ENCODE data around the gene HSDL1. TPM values are rescaled to one million over a fixed set of nuclear protein-coding genes. Genes with fewer than 3 reads are reported as not detected.

HSDL1 gene
- total and polyA plus RNA-seq, 10 of the 15 experiments (the other 5 are each of a cell fraction or from before 2014, with no cell fraction given), result 2.0 to 13.4 (median 5.6) TPM

DNA sequence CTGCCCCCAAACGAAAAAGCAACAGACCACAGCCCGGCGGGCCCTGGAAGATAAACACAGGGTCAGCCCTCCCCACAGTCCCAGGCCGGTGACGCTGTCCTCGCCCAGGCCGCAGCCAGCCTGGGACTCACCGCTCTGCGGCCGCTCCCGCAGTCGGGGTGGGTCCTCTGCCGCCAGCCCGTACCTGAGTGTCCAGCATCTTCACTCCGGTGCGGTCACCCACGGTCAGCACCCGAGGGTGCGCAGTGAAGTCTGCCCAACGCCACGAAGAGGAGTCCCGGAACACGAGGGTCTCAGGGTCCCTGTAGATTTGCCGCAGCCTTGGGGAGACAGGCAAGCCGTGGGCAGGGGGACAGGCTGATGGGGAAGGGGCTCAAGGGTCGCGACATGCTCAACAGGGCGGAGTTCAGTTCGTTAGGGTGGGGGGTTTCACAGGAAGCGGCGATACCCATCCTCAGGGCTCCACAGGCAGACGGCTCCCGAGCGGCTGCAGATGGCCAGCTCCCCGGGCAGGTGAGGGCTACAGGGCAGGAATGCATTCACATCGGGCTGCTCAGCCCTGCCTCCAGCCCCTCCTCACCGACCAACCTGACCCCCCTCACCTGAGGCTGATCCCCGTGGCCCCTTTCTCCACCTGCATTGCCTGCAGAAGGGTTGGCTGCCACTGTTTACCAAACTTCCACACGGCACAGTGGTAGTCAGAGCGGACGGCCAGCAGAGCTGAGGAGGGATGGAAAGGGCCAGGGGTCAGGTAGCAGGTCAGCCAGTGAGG lies 36.4 kb upstream of the HSDL1 start:
- ATAC-seq (no peak), FAIRE-seq (no peak), DNase-seq (ENCODE audit: low read depth, low spot score) (no peak)
- H3K27me3 ChIP-seq (replicated peaks in 1 of 2; ENCODE audit: control insufficient read depth in 2 of 2, insufficient read depth in 2 of 2, low read length in 1 of 2), result no peaks in the 10 kb centered on the region
- no peaks in the 10 kb centered on the region for H4K20me1 ChIP-seq (ENCODE audit: control insufficient read depth, insufficient read depth)
- peaks cover 12% of the 10 kb centered on the region for H3K79me2 ChIP-seq (ENCODE audit: control insufficient read depth, insufficient read depth, low read length)
- no peak overlapping the region for H2AFZ ChIP-seq (ENCODE audit: control insufficient read depth, low read depth, low read length)
- intact Hi-C loops (cut with micrococcal nuclease; ENCODE audit: unreplicated experiment) (no loop called here), in situ Hi-C loops (cut with MboI) (loop anchor here (5.0 kb wide), 1 partner anchor 224 kb away; no protein-coding TSS in a partner anchor)
- ChIA-PET POLR2A (no interaction called here), RAD21 (ENCODE audit: unreplicated experiment) (no interaction called here), CTCF (interaction anchor here (1.5 kb wide), 1 partner anchor 92 kb away, joined by 3 read pairs; no protein-coding TSS in a partner anchor), SMC1A (ENCODE audit: uncharacterized antibody, unreplicated experiment) (no interaction called here)
- H3K4me1 ChIP-seq (ENCODE audit: control insufficient read depth, insufficient read depth, low read length), result 0 out of 2 replicates have a peak, but pooled peaks cover 1% of the 10 kb centered on the region
- no peak overlapping the region for H3K27ac ChIP-seq (ENCODE audit: control insufficient read depth, insufficient read depth)
- WGBS (ENCODE audit: insufficient coverage, insufficient replicate concordance, low lambda C conversion rate, missing lambda C conversion rate), result 95% methylated on average over 41 of the region's 41 CpGs
- BruUV-seq (replicated peaks), result no TSS peak
- peaks cover 5 to 23% of the 10 kb centered on the region in 2 experiments; a peak in 3 of 4 replicates for H3K36me3 ChIP-seq (ENCODE audit: control insufficient read depth in 2 of 2, insufficient read depth in 2 of 2, low read length in 1 of 2)
- no peak overlapping the region for H3K4me2 ChIP-seq (ENCODE audit: control insufficient read depth, insufficient read depth)
- no peaks in the 10 kb centered on the region for H3K9me3 ChIP-seq (replicated peaks; ENCODE audit: control insufficient read depth, insufficient read depth, low read length)
- H3K9ac ChIP-seq (ENCODE audit: control insufficient read depth, insufficient read depth, low read length), result no peak overlapping the region
- no peak overlapping the region for H3K4me3 ChIP-seq
- TF ChIP-seq EP300 (IDR thresholded peaks at IDR 0.05; ENCODE audit: borderline replicate concordance in 1 of 2, control insufficient read depth in 1 of 2, low read depth in 2 of 2, low read length in 2 of 2), result no peak
- TF ChIP-seq RAD51 (IDR thresholded peaks at IDR 0.05), result no peak
- TF ChIP-seq RFX5 (IDR thresholded peaks at IDR 0.05; ENCODE audit: low read depth, low read length), result no peak
- no peak for TF ChIP-seq FOXK2 (IDR thresholded peaks at IDR 0.05)
- no peak for TF ChIP-seq JUND (IDR thresholded peaks at IDR 0.05; ENCODE audit: low read depth, low read length)
- TF ChIP-seq NR2C2 (IDR thresholded peaks at IDR 0.05; ENCODE audit: borderline replicate concordance, control insufficient read depth, insufficient read length, low read depth), result no peak
- no peak for TF ChIP-seq FOS (IDR thresholded peaks at IDR 0.05; ENCODE audit: borderline replicate concordance, extremely low read depth, insufficient read length)
- TF ChIP-seq KAT2A (conservative IDR thresholded peaks at IDR 0.05; ENCODE audit: control insufficient read depth, low read depth, low read length), result no peak
- TF ChIP-seq, protein P1, sequence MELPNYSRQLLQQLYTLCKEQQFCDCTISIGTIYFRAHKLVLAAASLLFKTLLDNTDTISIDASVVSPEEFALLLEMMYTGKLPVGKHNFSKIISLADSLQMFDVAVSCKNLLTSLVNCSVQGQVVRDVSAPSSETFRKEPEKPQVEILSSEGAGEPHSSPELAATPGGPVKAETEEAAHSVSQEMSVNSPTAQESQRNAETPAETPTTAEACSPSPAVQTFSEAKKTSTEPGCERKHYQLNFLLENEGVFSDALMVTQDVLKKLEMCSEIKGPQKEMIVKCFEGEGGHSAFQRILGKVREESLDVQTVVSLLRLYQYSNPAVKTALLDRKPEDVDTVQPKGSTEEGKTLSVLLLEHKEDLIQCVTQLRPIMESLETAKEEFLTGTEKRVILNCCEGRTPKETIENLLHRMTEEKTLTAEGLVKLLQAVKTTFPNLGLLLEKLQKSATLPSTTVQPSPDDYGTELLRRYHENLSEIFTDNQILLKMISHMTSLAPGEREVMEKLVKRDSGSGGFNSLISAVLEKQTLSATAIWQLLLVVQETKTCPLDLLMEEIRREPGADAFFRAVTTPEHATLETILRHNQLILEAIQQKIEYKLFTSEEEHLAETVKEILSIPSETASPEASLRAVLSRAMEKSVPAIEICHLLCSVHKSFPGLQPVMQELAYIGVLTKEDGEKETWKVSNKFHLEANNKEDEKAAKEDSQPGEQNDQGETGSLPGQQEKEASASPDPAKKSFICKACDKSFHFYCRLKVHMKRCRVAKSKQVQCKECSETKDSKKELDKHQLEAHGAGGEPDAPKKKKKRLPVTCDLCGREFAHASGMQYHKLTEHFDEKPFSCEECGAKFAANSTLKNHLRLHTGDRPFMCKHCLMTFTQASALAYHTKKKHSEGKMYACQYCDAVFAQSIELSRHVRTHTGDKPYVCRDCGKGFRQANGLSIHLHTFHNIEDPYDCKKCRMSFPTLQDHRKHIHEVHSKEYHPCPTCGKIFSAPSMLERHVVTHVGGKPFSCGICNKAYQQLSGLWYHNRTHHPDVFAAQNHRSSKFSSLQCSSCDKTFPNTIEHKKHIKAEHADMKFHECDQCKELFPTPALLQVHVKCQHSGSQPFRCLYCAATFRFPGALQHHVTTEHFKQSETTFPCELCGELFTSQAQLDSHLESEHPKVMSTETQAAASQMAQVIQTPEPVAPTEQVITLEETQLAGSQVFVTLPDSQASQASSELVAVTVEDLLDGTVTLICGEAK (IDR thresholded peaks at IDR 0.05; ENCODE audit: borderline replicate concordance), result no peak
- no peak for TF ChIP-seq TAF1 (IDR thresholded peaks at IDR 0.05; ENCODE audit: borderline replicate concordance, low read depth, low read length)
- TF ChIP-seq DPF2 (IDR thresholded peaks at IDR 0.05), result no peak
- TF ChIP-seq POLR2AphosphoS2 (IDR thresholded peaks at IDR 0.05; ENCODE audit: low read depth, low read length), result no peak
- no peak for TF ChIP-seq ZNF622 (IDR thresholded peaks at IDR 0.05)
- TF ChIP-seq, protein P2, sequence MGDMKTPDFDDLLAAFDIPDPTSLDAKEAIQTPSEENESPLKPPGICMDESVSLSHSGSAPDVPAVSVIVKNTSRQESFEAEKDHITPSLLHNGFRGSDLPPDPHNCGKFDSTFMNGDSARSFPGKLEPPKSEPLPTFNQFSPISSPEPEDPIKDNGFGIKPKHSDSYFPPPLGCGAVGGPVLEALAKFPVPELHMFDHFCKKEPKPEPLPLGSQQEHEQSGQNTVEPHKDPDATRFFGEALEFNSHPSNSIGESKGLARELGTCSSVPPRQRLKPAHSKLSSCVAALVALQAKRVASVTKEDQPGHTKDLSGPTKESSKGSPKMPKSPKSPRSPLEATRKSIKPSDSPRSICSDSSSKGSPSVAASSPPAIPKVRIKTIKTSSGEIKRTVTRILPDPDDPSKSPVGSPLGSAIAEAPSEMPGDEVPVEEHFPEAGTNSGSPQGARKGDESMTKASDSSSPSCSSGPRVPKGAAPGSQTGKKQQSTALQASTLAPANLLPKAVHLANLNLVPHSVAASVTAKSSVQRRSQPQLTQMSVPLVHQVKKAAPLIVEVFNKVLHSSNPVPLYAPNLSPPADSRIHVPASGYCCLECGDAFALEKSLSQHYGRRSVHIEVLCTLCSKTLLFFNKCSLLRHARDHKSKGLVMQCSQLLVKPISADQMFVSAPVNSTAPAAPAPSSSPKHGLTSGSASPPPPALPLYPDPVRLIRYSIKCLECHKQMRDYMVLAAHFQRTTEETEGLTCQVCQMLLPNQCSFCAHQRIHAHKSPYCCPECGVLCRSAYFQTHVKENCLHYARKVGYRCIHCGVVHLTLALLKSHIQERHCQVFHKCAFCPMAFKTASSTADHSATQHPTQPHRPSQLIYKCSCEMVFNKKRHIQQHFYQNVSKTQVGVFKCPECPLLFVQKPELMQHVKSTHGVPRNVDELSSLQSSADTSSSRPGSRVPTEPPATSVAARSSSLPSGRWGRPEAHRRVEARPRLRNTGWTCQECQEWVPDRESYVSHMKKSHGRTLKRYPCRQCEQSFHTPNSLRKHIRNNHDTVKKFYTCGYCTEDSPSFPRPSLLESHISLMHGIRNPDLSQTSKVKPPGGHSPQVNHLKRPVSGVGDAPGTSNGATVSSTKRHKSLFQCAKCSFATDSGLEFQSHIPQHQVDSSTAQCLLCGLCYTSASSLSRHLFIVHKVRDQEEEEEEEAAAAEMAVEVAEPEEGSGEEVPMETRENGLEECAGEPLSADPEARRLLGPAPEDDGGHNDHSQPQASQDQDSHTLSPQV (IDR thresholded peaks at IDR 0.05), result no peak
- TF ChIP-seq EED (IDR thresholded peaks at IDR 0.05; ENCODE audit: low read depth), result no peak
- no peak for TF ChIP-seq SMC3 (IDR thresholded peaks at IDR 0.05; ENCODE audit: borderline replicate concordance, low read length)
